Tongue (tissue), 2 donors: ENCODE results near the gene SEMA7A. TPM values are rescaled to one million over a fixed set of nuclear protein-coding genes. Genes with fewer than 3 reads are reported as not detected.

ENCODE experiments used
- DNase-seq: peaks from one replicate; pipeline ENCODE4 v3.0.0-alpha.2; 2015
- total RNA-seq: library from RNA; depleted of rRNA; stranded (reverse); fragments of >200 nt; gene quantifications from one replicate; pipeline ENCODE4 v1.2.3, GENCODE V29; 2014

Gene SEMA7A
- total RNA-seq, 1 donor from 2014 or later, result 5.8 TPM

DNA sequence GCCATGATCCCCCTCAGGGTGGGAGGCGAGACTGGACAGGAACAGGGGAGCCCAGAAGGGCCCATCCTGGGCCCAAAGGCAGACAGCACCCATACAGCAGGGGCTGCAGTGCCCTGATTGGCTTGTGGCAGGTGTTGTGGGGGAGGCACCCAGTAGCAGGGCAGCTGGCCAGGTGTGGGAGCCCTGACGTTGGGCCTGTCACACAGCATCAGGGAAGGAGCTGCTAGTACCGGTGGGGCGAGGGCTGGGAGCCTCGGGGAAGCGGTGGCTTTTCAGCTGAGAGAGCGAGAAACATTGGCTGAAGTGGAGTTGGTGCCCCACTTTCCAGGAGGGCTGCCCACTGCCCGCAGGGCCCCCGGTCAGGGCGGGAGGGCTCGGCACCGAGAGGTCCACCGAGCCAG lies 46.6 kb downstream of the SEMA7A start:
- DNase-seq, result no peak

DNA sequence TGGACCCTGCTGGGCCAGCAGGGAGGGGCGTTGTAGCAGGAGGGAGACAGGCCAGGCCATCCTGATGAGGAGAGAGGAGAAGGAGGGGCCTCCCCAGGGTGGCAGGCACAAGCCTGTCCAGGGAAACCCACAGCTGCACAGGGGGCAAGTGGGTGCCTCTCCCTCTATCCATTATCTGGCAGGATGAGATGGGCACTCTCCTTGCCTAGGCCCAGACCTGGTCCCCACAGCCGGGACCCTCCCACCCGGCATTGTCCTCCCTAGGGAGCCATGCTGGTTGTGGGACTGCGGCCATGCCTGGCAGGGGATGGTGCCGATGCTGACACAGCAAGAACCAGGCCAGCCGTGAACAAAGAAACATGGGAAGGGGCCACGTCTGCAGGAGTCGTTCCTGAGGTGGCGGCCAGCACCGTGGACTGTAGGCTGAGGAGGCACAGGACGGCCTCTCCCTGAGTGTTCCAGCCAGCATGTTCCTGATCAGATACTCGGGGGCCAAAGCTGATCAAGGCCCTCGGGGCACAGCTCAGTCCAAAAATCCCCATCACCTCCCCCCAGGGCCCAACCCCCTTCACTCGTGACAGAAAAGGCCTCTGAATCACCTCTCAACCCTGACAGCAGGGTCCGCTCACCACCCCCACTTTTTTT lies 47.1 kb downstream of the SEMA7A start:
- no peak for DNase-seq

DNA sequence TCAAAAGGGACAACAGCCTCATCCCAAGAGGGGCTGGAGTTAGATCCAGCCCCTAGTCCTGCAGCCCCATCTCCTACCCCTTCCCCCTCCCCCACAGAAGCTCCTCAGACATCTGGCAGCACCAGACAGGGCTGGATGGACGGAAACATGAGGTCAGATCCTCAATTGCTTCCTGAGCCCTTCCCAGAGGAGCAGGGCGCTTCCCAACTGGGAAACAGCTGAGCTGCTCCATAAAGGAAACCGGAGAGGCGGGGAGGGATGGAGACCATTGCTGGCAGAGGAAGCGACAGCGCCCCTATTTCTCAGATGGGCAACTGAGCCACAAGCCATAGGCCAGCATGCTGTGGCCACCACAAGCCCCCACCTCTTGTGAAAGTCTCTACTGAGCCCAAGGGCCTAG lies 48.0 kb downstream of the SEMA7A start:
- no peak for DNase-seq

DNA sequence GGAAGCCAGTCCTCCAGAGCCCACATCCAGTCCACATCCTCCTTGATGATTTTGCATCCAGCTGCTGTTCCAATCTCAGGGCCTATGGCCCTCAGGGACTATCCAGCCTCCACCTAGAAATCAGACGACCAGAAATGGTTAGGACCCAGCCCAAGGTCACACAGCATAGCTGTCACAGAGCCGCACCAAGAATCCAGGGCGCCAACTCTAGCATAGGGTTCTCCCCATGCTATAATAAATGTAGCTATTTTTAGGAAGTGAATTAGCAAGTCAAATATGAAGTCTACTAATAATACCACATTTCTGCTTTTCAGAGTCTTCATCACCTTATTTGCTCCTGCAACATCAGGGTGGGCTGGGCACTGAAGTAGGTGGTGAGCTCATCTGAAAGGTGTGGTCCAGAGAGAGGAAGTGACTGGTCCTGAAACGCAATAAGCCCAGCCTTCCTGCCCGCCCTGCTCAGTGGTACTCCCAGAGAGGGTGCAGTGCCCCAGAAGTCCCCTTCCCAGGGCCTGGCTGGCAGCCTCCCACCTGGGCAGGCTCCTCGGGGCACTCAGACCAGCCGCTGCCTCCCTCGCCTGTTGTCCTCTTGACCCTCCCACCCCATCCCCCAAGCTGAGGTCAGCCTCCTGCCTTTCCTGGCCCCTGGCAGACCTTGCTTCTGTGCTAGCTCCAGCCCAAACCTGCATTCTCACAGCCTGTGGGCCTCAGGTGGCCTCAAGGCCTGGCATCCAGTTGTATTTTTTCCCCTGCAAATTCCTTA lies 48.7 kb downstream of the SEMA7A start:
- no peak for DNase-seq

DNA sequence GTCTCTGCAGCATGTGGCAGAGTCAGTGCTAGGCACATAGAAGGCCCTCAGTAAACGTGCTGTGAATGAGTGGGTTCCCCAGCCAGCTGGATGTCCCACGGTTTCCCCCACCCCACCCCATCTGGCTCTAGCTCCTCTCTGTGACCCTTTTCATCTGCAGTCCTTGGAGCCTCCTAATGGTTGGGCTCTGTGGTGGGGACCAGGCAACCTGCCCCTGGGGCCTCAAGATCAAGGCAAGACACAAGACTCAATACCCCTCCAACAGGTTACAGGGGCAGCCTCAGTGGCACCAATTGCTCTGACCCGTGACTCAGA lies 49.2 kb downstream of the SEMA7A start:
- no peak for DNase-seq

DNA sequence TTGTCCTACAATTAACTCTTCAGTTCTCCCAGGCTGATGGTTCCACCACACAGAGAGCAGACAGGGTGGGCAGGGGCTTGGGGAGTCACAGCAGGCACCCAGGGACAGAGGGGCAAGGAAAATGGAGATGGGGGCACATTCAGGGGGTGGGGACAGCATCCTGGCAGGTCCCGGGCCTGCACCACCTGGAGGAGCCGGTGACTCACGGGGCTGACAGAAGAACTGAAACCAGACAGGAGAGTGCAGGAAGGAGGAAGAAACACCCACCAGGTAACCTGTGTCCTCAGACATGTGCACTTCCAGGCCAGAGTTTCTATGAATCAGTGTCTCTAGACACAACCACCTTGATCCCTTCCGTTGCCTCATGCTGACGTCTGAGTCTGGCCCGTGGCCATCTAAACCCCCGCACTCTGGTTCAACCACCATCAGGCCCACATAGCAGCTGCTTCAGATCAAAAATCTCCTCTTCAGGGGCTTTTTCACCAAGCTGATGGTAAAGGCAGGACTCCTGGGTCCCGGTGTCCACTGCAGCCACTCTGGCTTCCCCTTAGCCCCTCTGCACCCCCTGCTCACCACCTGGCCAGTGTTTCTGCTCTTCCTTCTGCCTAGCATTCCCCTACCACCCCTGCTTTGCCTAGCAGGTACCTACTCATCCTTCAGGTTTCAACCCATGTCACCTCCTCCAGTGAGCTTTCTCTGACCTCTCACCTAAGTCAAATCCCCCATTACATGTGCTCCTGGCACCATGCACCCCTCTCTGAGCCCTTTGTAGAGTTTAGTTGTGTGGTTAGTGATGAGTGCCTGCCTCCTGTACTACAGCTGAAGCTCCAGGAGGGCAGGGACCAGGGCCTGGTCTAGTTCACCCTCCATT lies 49.8 kb downstream of the SEMA7A start:
- DNase-seq, result no peak

DNA sequence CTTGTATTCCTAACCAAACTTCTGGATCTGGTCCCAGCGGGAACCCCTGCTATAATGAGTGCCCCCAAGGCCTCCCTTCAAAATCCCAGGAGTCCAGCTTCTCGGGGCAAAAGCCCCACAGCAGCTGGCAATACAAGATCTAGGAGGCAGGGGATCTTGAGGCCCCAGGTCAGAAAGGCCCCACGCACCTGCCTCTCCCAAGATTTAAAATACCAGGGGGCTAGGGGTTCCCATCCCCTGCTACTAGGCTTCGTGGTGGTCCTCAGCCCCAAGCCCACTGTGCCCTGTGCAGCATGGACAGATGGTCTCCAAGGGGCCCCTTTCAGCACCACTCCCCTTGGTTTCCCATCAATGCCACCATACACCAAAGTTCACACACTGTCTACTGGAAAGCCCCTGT lies 50.5 kb downstream of the SEMA7A start:
- DNase-seq, result no peak

DNA sequence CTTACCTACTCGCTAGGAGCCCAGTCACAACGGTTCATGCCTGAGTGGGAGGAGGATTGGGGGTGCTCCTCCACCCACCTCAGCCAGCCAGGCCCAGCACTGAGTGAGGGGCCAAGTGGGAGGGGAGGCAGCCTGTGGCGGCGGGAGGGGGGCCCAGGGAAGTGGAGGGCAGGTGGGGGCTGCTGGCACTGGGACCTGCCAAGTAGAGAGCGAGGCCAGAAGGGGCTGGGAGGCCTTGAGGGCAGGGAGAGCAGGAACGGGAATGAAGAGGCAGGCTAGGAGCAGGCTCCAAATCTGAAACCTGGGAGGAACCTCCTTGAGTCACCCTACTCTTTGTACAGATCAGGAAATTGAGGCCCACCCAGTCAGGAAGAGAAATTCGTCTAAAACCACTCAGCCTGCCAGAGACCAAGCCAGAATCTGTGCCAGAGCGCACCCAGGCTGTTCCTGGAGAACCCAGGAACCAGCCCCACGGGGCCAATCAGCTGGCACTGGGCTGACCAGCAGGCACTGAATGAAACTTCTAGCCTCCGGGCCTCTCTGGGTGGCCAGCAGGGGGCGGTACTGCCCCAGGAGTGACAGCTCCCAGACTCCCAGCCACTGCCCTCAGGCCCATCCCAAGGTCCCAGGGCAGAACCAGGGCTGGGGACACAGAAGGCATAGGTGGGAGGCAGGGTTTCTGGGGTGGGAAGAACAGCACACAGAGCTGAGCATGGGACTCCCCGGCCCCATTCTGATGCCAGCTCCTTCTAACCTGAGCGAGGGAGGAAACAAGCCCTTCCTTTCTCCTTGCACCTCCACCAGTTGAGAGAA lies 51.5 kb downstream of the SEMA7A start:
- peak; percentile 87 for DNase-seq

DNA sequence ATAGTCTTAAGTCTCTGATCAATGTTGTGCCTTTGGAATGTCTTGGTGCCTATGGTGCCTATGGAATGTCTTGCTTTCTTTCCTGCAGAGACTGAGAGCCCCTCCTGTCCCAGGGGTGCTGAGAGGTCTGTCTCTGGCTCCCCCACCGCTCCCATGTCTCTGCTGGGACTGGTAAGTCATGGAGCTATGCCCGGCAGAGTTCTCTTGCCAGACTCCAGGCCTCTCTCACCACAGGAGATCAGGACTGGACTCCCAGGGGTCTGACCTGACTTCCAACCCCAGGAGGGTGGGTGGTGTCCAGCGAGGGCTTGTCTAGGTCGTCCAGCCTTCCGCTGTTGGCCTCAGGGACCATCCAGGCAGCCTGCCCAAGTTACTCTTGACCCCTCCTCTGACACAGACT lies 52.3 kb downstream of the SEMA7A start:
- DNase-seq, result no peak

DNA sequence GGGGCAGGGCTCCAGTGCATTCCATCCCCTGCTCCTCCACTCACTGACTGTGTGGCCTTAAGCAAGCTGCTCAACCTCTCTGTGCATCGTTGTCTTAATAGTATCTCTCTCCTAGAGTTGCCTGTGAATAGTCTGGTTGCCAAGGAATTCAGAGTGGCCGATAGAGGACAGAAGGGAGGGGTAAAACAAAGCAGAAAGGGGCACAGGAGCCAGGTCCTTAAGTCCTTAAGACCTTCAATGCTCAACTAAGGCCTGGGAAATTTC lies 52.6 kb downstream of the SEMA7A start:
- DNase-seq, result no peak

DNA sequence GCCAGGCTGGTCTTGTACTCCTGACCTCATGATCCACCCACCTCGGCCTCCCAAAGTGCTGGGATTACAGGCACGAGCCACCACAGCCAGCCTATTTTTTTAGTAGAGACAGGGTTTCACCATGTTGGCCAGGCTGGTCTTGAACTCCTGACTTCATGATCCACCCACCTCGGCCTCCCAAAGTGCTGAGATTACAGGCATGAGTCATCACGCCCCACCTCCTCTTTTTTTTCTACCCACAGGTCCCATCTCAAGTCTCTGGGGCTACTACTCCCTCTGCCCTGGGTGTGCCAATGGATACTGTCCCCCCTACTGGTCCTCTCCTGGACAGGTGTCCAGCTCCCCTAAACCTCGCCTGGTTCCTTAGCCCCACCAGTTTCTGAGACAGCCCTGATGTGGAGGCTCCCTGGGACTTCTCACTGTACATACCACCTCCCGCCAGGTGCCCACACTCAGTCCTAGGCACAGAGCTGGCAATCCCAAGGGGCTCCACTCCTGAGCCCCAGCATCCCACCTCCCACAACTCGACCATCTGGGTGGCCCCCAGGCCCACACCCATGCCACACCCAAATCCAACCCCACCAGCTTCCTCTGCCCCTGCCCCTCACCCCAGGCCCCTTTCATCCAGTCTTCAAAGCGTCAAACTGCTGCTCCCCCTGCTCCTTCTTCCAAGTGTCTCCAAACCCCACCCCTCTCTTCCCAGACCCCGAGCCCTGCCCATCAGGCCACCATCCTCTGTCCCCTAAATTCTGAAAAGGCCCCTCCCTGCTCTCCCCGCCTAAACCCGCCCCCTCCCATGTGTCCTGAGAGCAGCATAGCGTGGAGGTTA lies 53.2 kb downstream of the SEMA7A start:
- DNase-seq, result no peak

DNA sequence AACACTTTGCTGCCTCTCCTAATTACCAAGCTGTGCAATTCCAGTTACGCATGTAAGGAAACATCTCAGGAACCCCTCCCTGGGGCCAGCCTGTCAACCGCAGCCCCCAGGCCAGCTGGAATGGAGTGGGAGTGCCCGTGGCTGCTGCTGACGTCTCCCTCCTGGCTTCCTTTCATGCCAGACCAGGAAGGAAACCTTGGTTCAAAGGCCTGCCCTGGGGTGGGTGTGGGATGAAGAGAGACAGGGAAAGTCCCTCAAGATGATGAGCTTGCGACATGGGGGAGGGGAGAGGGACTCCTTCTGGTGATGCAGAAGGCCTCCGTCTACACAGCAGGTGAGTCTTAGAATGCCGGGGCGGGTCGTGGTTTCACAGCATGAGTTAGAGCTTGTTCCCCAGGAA lies 54.9 kb downstream of the SEMA7A start:
- no peak for DNase-seq

DNA sequence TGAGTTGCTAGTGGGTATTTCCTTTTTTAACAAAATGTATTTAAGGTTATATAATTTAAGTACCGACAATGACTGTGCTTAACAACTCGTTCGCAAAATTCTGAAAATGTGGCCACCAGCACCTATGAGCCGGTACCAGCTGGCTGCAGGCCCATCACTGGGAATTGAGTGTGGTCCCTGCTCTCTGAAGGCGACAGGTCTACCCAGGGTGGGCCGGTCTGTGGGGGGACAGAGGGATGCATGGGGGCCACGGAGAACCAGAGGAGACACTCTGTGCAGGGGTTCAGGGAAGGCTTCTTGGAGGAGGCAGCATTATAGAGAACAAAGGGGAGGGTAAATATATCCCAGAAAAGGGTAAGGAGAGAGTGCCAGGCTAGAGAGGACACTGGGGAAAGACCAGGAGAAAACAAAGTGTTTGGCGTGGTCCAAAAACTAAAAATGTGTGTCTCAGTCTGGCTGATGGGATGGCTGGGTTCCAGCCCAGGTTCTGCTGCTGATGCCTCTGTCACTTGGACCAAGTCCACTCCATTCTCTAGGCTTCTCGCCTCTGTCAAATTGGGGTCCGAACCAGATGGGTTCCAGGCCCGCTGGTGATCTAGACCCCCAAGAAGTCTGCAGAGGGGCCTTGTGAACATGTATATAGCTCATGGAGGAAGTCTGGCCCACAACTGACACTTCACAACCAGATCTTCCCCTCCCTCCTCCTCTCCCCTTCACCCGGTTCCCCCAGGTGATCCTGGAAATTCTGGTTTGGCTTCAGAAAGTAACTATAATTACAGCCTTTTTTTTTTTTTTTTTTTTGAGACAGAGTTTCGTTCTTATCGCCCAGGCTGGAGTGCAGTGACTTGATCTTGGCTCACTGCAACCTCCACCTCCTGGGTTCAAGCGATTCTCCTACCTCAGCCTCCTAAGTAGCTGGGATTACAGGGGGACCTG lies 55.7 kb downstream of the SEMA7A start:
- no peak for DNase-seq

DNA sequence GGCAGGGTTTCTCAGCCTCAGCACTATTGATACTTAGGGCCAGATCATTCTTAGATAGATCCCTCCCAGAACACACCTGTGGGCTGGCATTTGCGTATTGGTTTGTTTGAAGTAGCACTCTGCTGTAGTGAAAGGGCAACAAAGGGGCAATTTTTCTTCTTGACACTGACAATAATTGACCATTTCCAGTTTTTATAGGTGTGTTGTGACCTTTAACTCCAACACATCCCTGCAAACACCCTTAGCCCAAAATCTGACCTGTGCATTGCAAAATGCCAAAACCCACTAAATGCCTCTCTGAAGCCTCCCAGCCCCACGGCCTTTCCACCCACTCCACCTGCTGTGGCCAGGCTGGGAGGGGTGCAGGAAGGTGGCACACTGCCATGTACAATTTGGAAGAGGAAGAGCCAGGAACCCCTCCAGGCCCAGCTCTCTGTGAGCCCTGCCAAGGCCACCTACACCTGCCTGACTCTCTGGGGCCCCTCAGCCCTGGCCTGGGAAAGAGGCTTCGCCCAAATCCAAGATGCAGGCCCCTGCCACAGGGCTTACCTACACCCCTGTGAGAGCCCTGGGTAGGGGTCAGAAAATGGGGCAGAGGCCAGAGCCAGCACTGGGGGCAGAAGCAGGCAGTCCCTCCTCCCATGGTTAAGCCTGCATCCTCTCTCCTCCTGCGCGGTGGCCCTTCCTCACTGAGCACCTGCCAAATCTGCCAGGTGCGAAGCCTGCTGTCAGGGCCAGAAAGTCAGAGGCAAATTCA lies 56.8 kb downstream of the SEMA7A start:
- no peak for DNase-seq

DNA sequence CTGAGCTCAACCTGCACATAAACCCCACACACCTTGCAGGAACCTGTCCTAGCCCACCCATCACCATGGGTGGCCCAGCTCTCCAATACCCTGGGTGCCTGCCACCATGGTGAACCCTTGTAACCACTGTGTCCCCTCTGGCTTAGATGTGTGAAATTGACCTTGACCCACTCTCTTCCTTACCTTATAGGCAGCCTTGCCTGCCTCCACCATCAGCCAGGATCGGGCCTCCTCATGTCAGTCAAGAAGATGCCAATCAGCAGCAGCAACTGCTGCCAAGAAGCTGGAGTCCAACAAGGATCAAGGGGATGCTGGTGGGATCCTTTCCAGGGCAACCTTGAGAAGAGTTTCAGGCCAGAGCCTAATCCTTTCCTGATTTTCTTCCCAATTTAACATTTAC lies 57.5 kb downstream of the SEMA7A start:
- no peak for DNase-seq

DNA sequence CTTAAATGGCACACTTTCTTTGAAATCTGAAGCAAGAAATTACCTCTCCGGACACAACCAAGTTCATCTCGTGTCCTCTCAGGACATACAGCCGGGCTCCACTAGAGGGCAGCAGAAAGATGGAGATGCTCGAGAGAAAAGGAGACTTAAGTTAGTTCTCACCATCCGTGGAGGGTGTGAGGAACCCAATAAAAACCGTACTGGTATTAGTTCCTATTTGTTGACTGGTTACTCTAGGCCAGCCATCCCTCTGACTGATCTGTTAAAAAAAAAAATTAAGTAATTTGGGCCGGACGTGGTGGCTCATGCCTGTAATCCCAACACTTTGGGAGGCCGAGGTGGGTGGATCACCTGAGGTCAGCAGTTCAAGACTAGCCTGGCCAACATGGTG lies 58.5 kb downstream of the SEMA7A start:
- peak; percentile 89 for DNase-seq

DNA sequence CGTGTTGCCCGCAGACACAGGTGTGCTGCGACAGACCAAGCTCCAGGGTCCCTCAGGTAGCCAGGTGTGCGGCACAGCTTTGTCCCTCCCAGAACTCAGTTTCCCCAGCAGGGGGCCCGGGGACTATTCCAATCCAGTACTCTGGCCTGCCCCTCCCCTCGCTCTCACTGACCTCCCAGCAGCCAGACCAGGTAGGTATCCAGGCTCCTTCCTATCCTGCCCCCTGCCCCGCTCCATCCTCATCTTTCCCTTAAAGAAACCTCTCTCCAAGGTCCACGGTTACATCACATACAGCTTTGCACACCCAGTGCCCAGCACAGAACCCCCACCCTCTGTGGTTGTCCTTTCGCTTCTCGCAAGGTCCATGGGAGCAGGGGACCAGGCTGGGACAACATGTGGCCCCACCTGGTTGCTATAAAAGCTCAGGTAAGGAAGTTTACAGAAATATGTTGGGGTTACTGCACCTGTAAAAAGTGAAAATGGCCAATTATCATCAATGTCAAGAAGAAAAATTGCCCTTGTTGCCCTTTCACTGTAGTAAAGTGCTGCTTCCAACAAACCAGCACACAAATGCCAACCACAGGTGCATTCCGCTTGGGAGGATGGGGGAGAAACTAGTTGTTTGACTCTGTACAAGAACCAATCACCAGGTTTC lies 59.0 kb downstream of the SEMA7A start:
- no peak for DNase-seq

DNA sequence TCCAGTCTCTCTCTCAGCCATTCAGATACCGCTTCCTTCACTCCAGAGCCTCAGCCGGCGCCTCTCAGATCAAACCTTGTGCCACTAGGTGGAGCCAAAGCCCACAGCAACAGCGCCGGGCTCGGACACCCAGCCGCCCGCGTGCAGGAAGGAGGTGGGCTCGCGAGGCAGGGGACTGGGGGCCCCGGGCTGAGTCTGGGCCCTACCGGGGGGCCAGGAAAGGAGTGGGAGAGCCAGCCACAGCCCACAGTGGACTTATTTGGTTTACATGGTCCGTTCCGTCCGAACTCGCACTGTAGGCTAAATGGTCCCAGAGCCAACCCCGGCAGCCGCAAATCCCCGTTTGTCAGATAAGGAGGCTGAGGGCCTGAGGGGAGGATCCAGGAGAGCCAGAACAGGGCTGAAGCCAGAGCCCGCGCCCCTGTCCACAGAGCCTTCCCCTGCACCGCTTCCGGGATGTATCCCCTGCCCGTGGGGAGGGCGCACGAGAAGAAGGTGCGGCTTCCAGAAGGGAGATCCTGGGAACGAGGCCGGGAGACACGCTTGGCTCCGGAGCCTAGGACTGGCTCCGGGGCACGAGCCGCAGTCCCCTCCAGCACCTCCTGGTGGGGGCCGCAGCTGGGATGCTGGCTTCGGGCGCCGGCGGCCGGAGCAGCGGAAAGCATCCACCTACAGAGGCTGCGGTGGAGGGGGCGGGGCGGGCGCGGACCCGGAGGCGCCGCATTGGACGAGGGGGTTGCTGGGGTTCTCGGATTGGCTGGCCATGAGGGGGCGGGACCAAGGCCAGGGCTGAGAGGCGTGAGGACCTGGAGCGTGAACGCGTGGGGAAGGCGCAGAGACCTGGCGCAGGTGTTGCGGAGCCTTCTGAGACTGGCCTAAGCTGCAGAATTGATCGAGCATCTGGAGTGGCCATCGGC lies 59.8 kb downstream of the SEMA7A start:
- peak; percentile 94 for DNase-seq
